Renal cortex interstitium (tissue), 3 donors: ENCODE measurements around the gene TBC1D30. TPM values are rescaled to one million over a fixed set of nuclear protein-coding genes. Genes with fewer than 3 reads are reported as not detected.

ENCODE experiments used
- polyA plus RNA-seq, 3 donors: library from polyadenylated mRNA; unstranded; fragments of 120-200 nt; gene quantifications; one replicate each; pipeline ENCODE4 v1.2.1, GENCODE V29; 2013; ENCODE audit not compliant: insufficient read length in 3 of 3

TBC1D30 gene
- polyA plus RNA-seq, 3 donors: 5.8 to 12.2 (median 5.8) TPM

Other genes with a start within 250 kb of the TBC1D30 start
- gene RASSF3, start 214.2 kb upstream of the TBC1D30 start, polyA plus RNA-seq: 10 to 100 TPM; 18.9 to 22.9 (median 19.7) TPM
- 100 to 1,000 TPM; 157 to 181 (median 172) TPM for gene GNS, start 65.2 kb upstream of the TBC1D30 start, polyA plus RNA-seq